Tibial nerve (tissue), 3 donors: ENCODE data around the gene AK2.

Source experiments
- POLR2A ChIP-seq, 2 donors: fragments of 450-650 bp; IDR thresholded peaks; one replicate each; pipeline ENCODE4 v1.6.1; 2017; ENCODE audit warnings: antibody characterized with exemption in 2 of 2, mild to moderate bottlenecking in 2 of 2, moderate library complexity in 2 of 2
- TF ChIP-seq, protein P1 (sequence below), 5 experiments: fragments of 200-600 bp in 3 of 5; fragments of 450-650 bp in 2 of 5; sonication (generic) in 3 of 5; IDR thresholded peaks; one replicate each; pipeline ENCODE4 v1.5.1; 2016 to 2019; ENCODE audit warnings: antibody characterized with exemption in 5 of 5, mild to moderate bottlenecking in 3 of 5, moderate library complexity in 2 of 5

DNA sequence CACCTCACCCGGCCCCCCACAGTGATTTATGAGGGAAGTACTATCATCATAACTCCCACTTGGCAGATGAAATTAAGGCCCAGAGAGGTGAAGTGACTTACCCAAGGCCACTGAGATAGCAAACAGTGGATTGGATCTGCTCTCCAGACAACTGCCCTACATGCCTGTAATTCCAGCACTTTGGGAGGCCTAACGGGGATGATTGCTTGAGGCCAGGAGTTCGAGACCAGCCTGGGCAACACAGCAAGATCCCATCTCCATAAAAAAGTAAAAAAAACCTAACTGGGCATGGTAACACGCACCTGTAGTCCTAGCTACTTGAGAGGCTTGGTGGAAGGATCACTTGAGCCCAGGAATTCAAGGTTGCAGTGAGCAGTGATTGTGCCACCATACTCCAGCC, 57.8 kb downstream of the AK2 start:
- TF ChIP-seq, protein P1, sequence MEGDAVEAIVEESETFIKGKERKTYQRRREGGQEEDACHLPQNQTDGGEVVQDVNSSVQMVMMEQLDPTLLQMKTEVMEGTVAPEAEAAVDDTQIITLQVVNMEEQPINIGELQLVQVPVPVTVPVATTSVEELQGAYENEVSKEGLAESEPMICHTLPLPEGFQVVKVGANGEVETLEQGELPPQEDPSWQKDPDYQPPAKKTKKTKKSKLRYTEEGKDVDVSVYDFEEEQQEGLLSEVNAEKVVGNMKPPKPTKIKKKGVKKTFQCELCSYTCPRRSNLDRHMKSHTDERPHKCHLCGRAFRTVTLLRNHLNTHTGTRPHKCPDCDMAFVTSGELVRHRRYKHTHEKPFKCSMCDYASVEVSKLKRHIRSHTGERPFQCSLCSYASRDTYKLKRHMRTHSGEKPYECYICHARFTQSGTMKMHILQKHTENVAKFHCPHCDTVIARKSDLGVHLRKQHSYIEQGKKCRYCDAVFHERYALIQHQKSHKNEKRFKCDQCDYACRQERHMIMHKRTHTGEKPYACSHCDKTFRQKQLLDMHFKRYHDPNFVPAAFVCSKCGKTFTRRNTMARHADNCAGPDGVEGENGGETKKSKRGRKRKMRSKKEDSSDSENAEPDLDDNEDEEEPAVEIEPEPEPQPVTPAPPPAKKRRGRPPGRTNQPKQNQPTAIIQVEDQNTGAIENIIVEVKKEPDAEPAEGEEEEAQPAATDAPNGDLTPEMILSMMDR (IDR thresholded peaks at IDR 0.05), result no peak
- TF ChIP-seq POLR2A (IDR thresholded peaks at IDR 0.05), result no peak
